SW 1271 (cell line): ENCODE measurements around the gene CCNB2.
"Not testable (repeated sequence)": the region's sequence is repeated elsewhere in the genome, so short reads cannot be mapped to it uniquely, and the experiment has no call there.

Source experiments
- DNase-seq, 2 experiments: peaks; one replicate each; lab custom pipeline; 2025; lab: John Stamatoyannopoulos, UW

Gene CCNB2

GRCh38 chr15:59133929-59134427, 29.0 kb downstream of the CCNB2 start:
- DNase-seq = no peak

GRCh38 chr15:59137566-59137965, 32.6 kb downstream of the CCNB2 start:
- DNase-seq = no peak

- DNase-seq = peak in 1 of 2 experiments; percentile 37
These were observed 33.3 kb downstream of the CCNB2 start for GRCh38 chr15:59138243-59138642.

GRCh38 chr15:59140422-59141226, 35.7 kb downstream of the CCNB2 start:
- DNase-seq = no peak

- no peak for DNase-seq
These were observed 38.3 kb downstream of the CCNB2 start for GRCh38 chr15:59143281-59143680.

GRCh38 chr15:59144594-59144993, 39.6 kb downstream of the CCNB2 start:
- not testable (repeated sequence) for DNase-seq

GRCh38 chr15:59147666-59148065, 42.7 kb downstream of the CCNB2 start:
- DNase-seq = no peak

- DNase-seq = no peak
These were observed 43.3 kb downstream of the CCNB2 start for GRCh38 chr15:59148153-59148833.

- DNase-seq = no peak
These were observed 45.2 kb downstream of the CCNB2 start for GRCh38 chr15:59150185-59150584.

GRCh38 chr15:59152694-59153450, 47.9 kb downstream of the CCNB2 start:
- no peak for DNase-seq

GRCh38 chr15:59153466-59153865, 48.5 kb downstream of the CCNB2 start:
- no peak for DNase-seq

- no peak for DNase-seq
These were observed 49.3 kb downstream of the CCNB2 start for GRCh38 chr15:59154243-59154642.

GRCh38 chr15:59155431-59155830, 50.5 kb downstream of the CCNB2 start:
- DNase-seq = no peak

- no peak for DNase-seq
These were observed 52.5 kb downstream of the CCNB2 start for GRCh38 chr15:59157396-59157795.

- DNase-seq = no peak
These were observed 53.1 kb downstream of the CCNB2 start for GRCh38 chr15:59157840-59158700.

GRCh38 chr15:59158701-59159034, 53.7 kb downstream of the CCNB2 start:
- DNase-seq = no peak

GRCh38 chr15:59159210-59159609, 54.3 kb downstream of the CCNB2 start:
- DNase-seq = no peak

- no peak for DNase-seq
These were observed 56.1 kb downstream of the CCNB2 start for GRCh38 chr15:59160880-59161593.

- not testable (repeated sequence) for DNase-seq
These were observed 57.1 kb downstream of the CCNB2 start for GRCh38 chr15:59162080-59162479.

GRCh38 chr15:59165726-59166125, 60.8 kb downstream of the CCNB2 start:
- DNase-seq = no peak

- DNase-seq = no peak
These were observed 61.2 kb downstream of the CCNB2 start for GRCh38 chr15:59166166-59166565.
